Measurements from ENCODE around the gene LIM2. TPM values are rescaled to one million over a fixed set of nuclear protein-coding genes. Genes with fewer than 3 reads are reported as not detected.

Gene LIM2
- total RNA-seq, 1 experiment from 2014 or later, result not detected

GRCh38 chr19:51337861-51338562 lies 49.8 kb downstream of the LIM2 start:
- H2AFZ ChIP-seq (ENCODE audit: low read length), result peak overlapping the region; percentile 50; the same call in 1 of the 2 replicates
- H3K9ac ChIP-seq (ENCODE audit: low read length), result peak overlapping the region; percentile 67
- peak overlapping the region; percentile 65 for H3K4me2 ChIP-seq (ENCODE audit: low read depth, low read length, poor library complexity, severe bottlenecking)

GRCh38 chr19:51337141-51337860 lies 50.5 kb downstream of the LIM2 start:
- Histone ChIP-seq H3K4me3 (ENCODE audit: low read length) (no peak overlapping the region), H3K27me3 (ENCODE audit: low read length) (no peaks in the 10 kb centered on the region), H3K27ac (ENCODE audit: low read length) (no peak overlapping the region), H2AFZ (ENCODE audit: low read length) (no peak overlapping the region), H3K9me2 (replicated peaks; ENCODE audit: insufficient read depth, low read length) (no peaks in the 10 kb centered on the region), H4K20me1 (ENCODE audit: insufficient read depth, low read depth, low read length) (no peaks in the 10 kb centered on the region), H3K79me2 (ENCODE audit: low read length) (peaks cover 6% of the 10 kb centered on the region; the same call in 1 of the 2 replicates), H3K9me3 (ENCODE audit: low read length) (no peaks in the 10 kb centered on the region), H3K36me3 (ENCODE audit: insufficient read depth, low read length) (peaks cover 2% of the 10 kb centered on the region; the same call in 1 of the 2 replicates), H3K4me1 (ENCODE audit: low read length) (peaks cover 28% of the 10 kb centered on the region), H3K4me2 (ENCODE audit: low read depth, low read length, poor library complexity, severe bottlenecking) (no peak overlapping the region), H3K9ac (ENCODE audit: low read length) (no peak overlapping the region)
- no peak for DNase-seq

More at GRCh38 chr19:51337861-51338562, 49.8 kb downstream of the LIM2 start:
- H3K4me1 ChIP-seq (ENCODE audit: low read length), result peaks cover 30% of the 10 kb centered on the region
- H3K9me3 ChIP-seq (ENCODE audit: low read length), result no peaks in the 10 kb centered on the region
- no peak for DNase-seq
- peak overlapping the region; percentile 66 for H3K4me3 ChIP-seq (ENCODE audit: low read length)
- peaks cover 4% of the 10 kb centered on the region; the same call in 1 of the 2 replicates for H3K79me2 ChIP-seq (ENCODE audit: low read length)
- H3K36me3 ChIP-seq (ENCODE audit: insufficient read depth, low read length), result no peaks in the 10 kb centered on the region
- peak overlapping the region; percentile 30; the same call in 1 of the 2 replicates for H3K27ac ChIP-seq (ENCODE audit: low read length)
- H4K20me1 ChIP-seq (ENCODE audit: insufficient read depth, low read depth, low read length), result no peaks in the 10 kb centered on the region
- H3K27me3 ChIP-seq (ENCODE audit: low read length), result no peaks in the 10 kb centered on the region
- H3K9me2 ChIP-seq (replicated peaks; ENCODE audit: insufficient read depth, low read length), result no peaks in the 10 kb centered on the region

GRCh38 chr19:51333836-51334460 lies 53.8 kb downstream of the LIM2 start:
- no peak overlapping the region; the same call in 1 of the 2 replicates for H3K27ac ChIP-seq (ENCODE audit: low read length)
- peak overlapping the region; percentile 63 for H3K9ac ChIP-seq (ENCODE audit: low read length)
- H2AFZ ChIP-seq (ENCODE audit: low read length), result peak overlapping the region; percentile 48; the same call in 1 of the 2 replicates
- H3K79me2 ChIP-seq (ENCODE audit: low read length), result peaks cover 6% of the 10 kb centered on the region; the same call in 1 of the 2 replicates
- peaks cover 22% of the 10 kb centered on the region for H3K4me1 ChIP-seq (ENCODE audit: low read length)
- no peaks in the 10 kb centered on the region for H3K9me2 ChIP-seq (replicated peaks; ENCODE audit: insufficient read depth, low read length)
- no peaks in the 10 kb centered on the region for H3K9me3 ChIP-seq (ENCODE audit: low read length)
- H3K4me2 ChIP-seq (ENCODE audit: low read depth, low read length, poor library complexity, severe bottlenecking), result peak overlapping the region; percentile 58
- peak; percentile 97 for DNase-seq
- peaks cover 16% of the 10 kb centered on the region for H3K36me3 ChIP-seq (ENCODE audit: insufficient read depth, low read length)
- H4K20me1 ChIP-seq (ENCODE audit: insufficient read depth, low read depth, low read length), result no peaks in the 10 kb centered on the region
- peak overlapping the region; percentile 67 for H3K4me3 ChIP-seq (ENCODE audit: low read length)
- no peaks in the 10 kb centered on the region for H3K27me3 ChIP-seq (ENCODE audit: low read length)

GRCh38 chr19:51331716-51332115 lies 56.1 kb downstream of the LIM2 start:
- Histone ChIP-seq H3K9me2 (replicated peaks; ENCODE audit: insufficient read depth, low read length) (no peaks in the 10 kb centered on the region), H2AFZ (ENCODE audit: low read length) (no peak overlapping the region), H3K27ac (ENCODE audit: low read length) (no peak overlapping the region), H3K9me3 (ENCODE audit: low read length) (no peaks in the 10 kb centered on the region), H3K79me2 (ENCODE audit: low read length) (peaks cover 6% of the 10 kb centered on the region; the same call in 1 of the 2 replicates), H3K4me3 (ENCODE audit: low read length) (no peak overlapping the region), H3K27me3 (ENCODE audit: low read length) (no peaks in the 10 kb centered on the region), H3K36me3 (ENCODE audit: insufficient read depth, low read length) (peaks cover 16% of the 10 kb centered on the region), H3K9ac (ENCODE audit: low read length) (no peak overlapping the region), H4K20me1 (ENCODE audit: insufficient read depth, low read depth, low read length) (no peaks in the 10 kb centered on the region), H3K4me1 (ENCODE audit: low read length) (peaks cover 14% of the 10 kb centered on the region), H3K4me2 (ENCODE audit: low read depth, low read length, poor library complexity, severe bottlenecking) (no peak overlapping the region)
- no peak for DNase-seq

GRCh38 chr19:51331193-51331592 lies 56.6 kb downstream of the LIM2 start:
- no peak overlapping the region for H2AFZ ChIP-seq (ENCODE audit: low read length)

GRCh38 chr19:51330366-51330765 lies 57.4 kb downstream of the LIM2 start:
- Histone ChIP-seq H3K4me3 (ENCODE audit: low read length) (no peak overlapping the region), H2AFZ (ENCODE audit: low read length) (no peak overlapping the region), H3K27ac (ENCODE audit: low read length) (no peak overlapping the region), H3K4me2 (ENCODE audit: low read depth, low read length, poor library complexity, severe bottlenecking) (no peak overlapping the region), H3K27me3 (ENCODE audit: low read length) (no peaks in the 10 kb centered on the region), H3K79me2 (ENCODE audit: low read length) (peaks cover 6% of the 10 kb centered on the region; the same call in 1 of the 2 replicates), H3K4me1 (ENCODE audit: low read length) (peaks cover 14% of the 10 kb centered on the region), H3K9me2 (replicated peaks; ENCODE audit: insufficient read depth, low read length) (no peaks in the 10 kb centered on the region), H3K9ac (ENCODE audit: low read length) (no peak overlapping the region), H4K20me1 (ENCODE audit: insufficient read depth, low read depth, low read length) (no peaks in the 10 kb centered on the region), H3K9me3 (ENCODE audit: low read length) (no peaks in the 10 kb centered on the region), H3K36me3 (ENCODE audit: insufficient read depth, low read length) (peaks cover 16% of the 10 kb centered on the region)
- no peak for DNase-seq

More at GRCh38 chr19:51331193-51331592, 56.6 kb downstream of the LIM2 start:
- H3K9ac ChIP-seq (ENCODE audit: low read length), result no peak overlapping the region
- no peaks in the 10 kb centered on the region for H3K27me3 ChIP-seq (ENCODE audit: low read length)
- peaks cover 6% of the 10 kb centered on the region; the same call in 1 of the 2 replicates for H3K79me2 ChIP-seq (ENCODE audit: low read length)
- no peak overlapping the region for H3K4me2 ChIP-seq (ENCODE audit: low read depth, low read length, poor library complexity, severe bottlenecking)
- peaks cover 16% of the 10 kb centered on the region for H3K36me3 ChIP-seq (ENCODE audit: insufficient read depth, low read length)
- H4K20me1 ChIP-seq (ENCODE audit: insufficient read depth, low read depth, low read length), result no peaks in the 10 kb centered on the region
- no peak for DNase-seq
- H3K27ac ChIP-seq (ENCODE audit: low read length), result no peak overlapping the region
- no peak overlapping the region for H3K4me3 ChIP-seq (ENCODE audit: low read length)
- no peaks in the 10 kb centered on the region for H3K9me3 ChIP-seq (ENCODE audit: low read length)
- H3K9me2 ChIP-seq (replicated peaks; ENCODE audit: insufficient read depth, low read length), result no peaks in the 10 kb centered on the region
- peaks cover 14% of the 10 kb centered on the region for H3K4me1 ChIP-seq (ENCODE audit: low read length)

Measured in Karpas-422 (cell line).